ENCODE data around the gene CNOT1. TPM values are rescaled to one million over a fixed set of nuclear protein-coding genes. Genes with fewer than 3 reads are reported as not detected.

Gene CNOT1
- polyA plus RNA-seq, 1 donor from 2014 or later, result 66.2 TPM

GRCh38 chr16:58509256-58510096 is 120.2 kb downstream of the CNOT1 start:
- Histone ChIP-seq H4K20me1 (ENCODE audit: insufficient read depth) (no peaks in the 10 kb centered on the region), H3K9me2 (ENCODE audit: insufficient read depth, low read length) (no peaks in the 10 kb centered on the region), H3K36me3 (ENCODE audit: insufficient read depth, low read length) (no peaks in the 10 kb centered on the region), H3K4me3 (ENCODE audit: low read length) (no peak overlapping the region), H3K27me3 (ENCODE audit: insufficient read depth, low read depth, low read length) (no peaks in the 10 kb centered on the region), H3K27ac (ENCODE audit: low read length) (no peak overlapping the region), H3K9me3 (ENCODE audit: low read length) (no peaks in the 10 kb centered on the region), H3K79me2 (replicated peaks; ENCODE audit: insufficient read depth, low read length) (no peaks in the 10 kb centered on the region), H3K4me2 (ENCODE audit: low read length) (no peak overlapping the region), H3F3A (ENCODE audit: insufficient read depth, low read length, poor library complexity, severe bottlenecking) (no peaks in the 10 kb centered on the region), H3K9ac (ENCODE audit: low read length) (no peak overlapping the region), H2AFZ (ENCODE audit: low read depth, low read length) (no peak overlapping the region)
- TF ChIP-seq SMC3 (conservative IDR thresholded peaks at IDR 0.05; ENCODE audit: poor library complexity) (no peak), CTCF (IDR thresholded peaks at IDR 0.05; ENCODE audit: poor library complexity, severe bottlenecking) (no peak), EZH2 (IDR thresholded peaks at IDR 0.05; ENCODE audit: borderline replicate concordance, insufficient read depth, low read length, poor library complexity, severe bottlenecking) (no peak), RAD21 (conservative IDR thresholded peaks at IDR 0.05) (no peak), EP300 (conservative IDR thresholded peaks at IDR 0.05; ENCODE audit: poor library complexity, severe bottlenecking) (no peak), MXI1 (conservative IDR thresholded peaks at IDR 0.05; ENCODE audit: poor library complexity, severe bottlenecking) (no peak), TAF1 (IDR thresholded peaks at IDR 0.05; ENCODE audit: low read depth) (no peak), POLR2AphosphoS5 (IDR thresholded peaks at IDR 0.05) (no peak), REST (IDR thresholded peaks at IDR 0.05; ENCODE audit: borderline replicate concordance) (no peak)

- H2AFZ ChIP-seq (ENCODE audit: low read depth, low read length), result no peak overlapping the region
- H3K79me2 ChIP-seq (replicated peaks; ENCODE audit: insufficient read depth, low read length), result no peaks in the 10 kb centered on the region
- H3K4me2 ChIP-seq (ENCODE audit: low read length), result no peak overlapping the region
- no peaks in the 10 kb centered on the region for H3K36me3 ChIP-seq (ENCODE audit: insufficient read depth, low read length)
- H3K9ac ChIP-seq (ENCODE audit: low read length), result no peak overlapping the region
- no peak overlapping the region for H3K27ac ChIP-seq (ENCODE audit: low read length)
- H4K20me1 ChIP-seq (ENCODE audit: insufficient read depth), result no peaks in the 10 kb centered on the region
- no peaks in the 10 kb centered on the region for H3K27me3 ChIP-seq (ENCODE audit: insufficient read depth, low read depth, low read length)
- H3F3A ChIP-seq (ENCODE audit: insufficient read depth, low read length, poor library complexity, severe bottlenecking), result no peaks in the 10 kb centered on the region
- H3K4me3 ChIP-seq (ENCODE audit: low read length), result no peak overlapping the region
- TF ChIP-seq EZH2 (IDR thresholded peaks at IDR 0.05; ENCODE audit: borderline replicate concordance, insufficient read depth, low read length, poor library complexity, severe bottlenecking) (no peak), TAF1 (IDR thresholded peaks at IDR 0.05; ENCODE audit: low read depth) (no peak), REST (IDR thresholded peaks at IDR 0.05; ENCODE audit: borderline replicate concordance) (no peak), SMC3 (conservative IDR thresholded peaks at IDR 0.05; ENCODE audit: poor library complexity) (no peak), EP300 (conservative IDR thresholded peaks at IDR 0.05; ENCODE audit: poor library complexity, severe bottlenecking) (no peak), RAD21 (conservative IDR thresholded peaks at IDR 0.05) (no peak), MXI1 (conservative IDR thresholded peaks at IDR 0.05; ENCODE audit: poor library complexity, severe bottlenecking) (no peak), CTCF (IDR thresholded peaks at IDR 0.05; ENCODE audit: poor library complexity, severe bottlenecking) (no peak), POLR2AphosphoS5 (IDR thresholded peaks at IDR 0.05) (no peak)
- no peaks in the 10 kb centered on the region for H3K9me3 ChIP-seq (ENCODE audit: low read length)
- H3K9me2 ChIP-seq (ENCODE audit: insufficient read depth, low read length), result no peaks in the 10 kb centered on the region
Measured at GRCh38 chr16:58508671-58509251, 120.9 kb downstream of the CNOT1 start.
